Right lobe of liver (tissue), 6 donors: Measurements from ENCODE around the gene GRK4. TPM values are rescaled to one million over a fixed set of nuclear protein-coding genes. Genes with fewer than 3 reads are reported as not detected.

Experiments
- ATAC-seq, 4 donors: fragments of 200-7000 bp; cut with Tn5 transposase; one replicate each; pipeline ENCODE4 v1.9.1; 2020; ENCODE audit warnings: mild to moderate bottlenecking in 4 of 4, moderate library complexity in 4 of 4
- DNase-seq, 3 donors: peaks; one replicate each; pipeline ENCODE4 v3.0.0-alpha.2; 2020
- H3K27ac ChIP-seq, 3 donors: fragments of 200-600 bp; one replicate each; pipeline ENCODE4 v1.8.0; 2022
- H3K27me3 ChIP-seq, 2 donors: fragments of 200-600 bp; one replicate each; pipeline ENCODE4 v1.8.0; 2022
- H3K36me3 ChIP-seq, 4 donors: fragments of 200-600 bp; sonication (generic) in 1 of 4; one replicate each; pipeline versions ENCODE4 v1.5.1 to v1.8.0; 2017 to 2022; ENCODE audit warnings: control low read depth in 1 of 4
- H3K4me1 ChIP-seq, 4 donors: fragments of 200-600 bp; sonication (generic) in 1 of 4; one replicate each; pipeline versions ENCODE4 v1.5.1 to v1.8.0; 2017 to 2022; ENCODE audit warnings: control low read depth in 1 of 4
- H3K4me3 ChIP-seq, 3 donors: fragments of 200-600 bp; one replicate each; pipeline ENCODE4 v1.8.0; 2022
- H3K9me3 ChIP-seq, 4 donors: fragments of 200-600 bp; sonication (generic) in 1 of 4; one replicate each; pipeline versions ENCODE4 v1.5.1 to v1.8.0; 2017 to 2022; ENCODE audit warnings: control low read depth in 1 of 4
- POLR2A ChIP-seq: fragments of 450-650 bp; IDR thresholded peaks from one replicate; pipeline ENCODE4 v1.6.1; 2017; ENCODE audit warnings: antibody characterized with exemption, mild to moderate bottlenecking
- WGBS: methylation state at CpG from one replicate; pipeline ENCODE4 v1.1.6; 2018; ENCODE audit warnings: low coverage, low lambda C conversion rate; ENCODE audit not compliant: insufficient coverage; ENCODE audit errors: missing lambda C conversion rate; 5-methylcytosine and 5-hydroxymethylcytosine counted together
- intact Hi-C, 2 donors: fragments of 100-400 bp; cut with DNase I; formaldehyde crosslinking; loops; one replicate each; pipeline versions ENCODE4 v1.11.2 to v1.14.1; 2022
- total RNA-seq, 6 experiments: library from RNA; depleted of rRNA in 2 of 6; stranded (reverse); fragments of >200 nt in 2 of 6; fragmentation: NEBNext Ultra II Directional in 3 of 6; extraction: Animal tissue kit (Norgen Biotek cat#: 25700) in 3 of 6; gene quantifications; one replicate each; pipeline versions ENCODE4 v1.1.0 to v1.2.4, GENCODE V29; 2016 to 2023
- TF ChIP-seq, protein P1 (sequence below), 4 donors: fragments of 200-600 bp in 3 of 4; fragments of 450-650 bp in 1 of 4; IDR thresholded peaks; one replicate each; pipeline versions ENCODE4 v1.5.1 to v1.8.0; 2016 to 2022; ENCODE audit warnings: antibody characterized with exemption in 4 of 4, mild to moderate bottlenecking in 2 of 4
- donor health status: DM: no; HTN: yes; CAD: no.
- donor health status: DM: no; HTN: no; CAD: no.
- donor health status: DM: no; HTN: no; CAD: no.
- donor health status: DM: no; HTN: yes; CAD: no.
- donor health status: DM: no; HTN: yes; CAD: no.

The GRK4 gene
- total RNA-seq, 6 experiments from 2014 or later: 1.0 to 4.3 (median 2.8) TPM

- H3K27ac ChIP-seq: no peak overlapping the region
- no peak overlapping the region for H3K4me3 ChIP-seq
- WGBS: 67% methylated on average over 5 of the region's 8 CpGs
- no peaks in the 10 kb centered on the region for H3K36me3 ChIP-seq
- ATAC-seq: no peak
- no peaks in the 10 kb centered on the region for H3K27me3 ChIP-seq
- TF ChIP-seq, protein P1, sequence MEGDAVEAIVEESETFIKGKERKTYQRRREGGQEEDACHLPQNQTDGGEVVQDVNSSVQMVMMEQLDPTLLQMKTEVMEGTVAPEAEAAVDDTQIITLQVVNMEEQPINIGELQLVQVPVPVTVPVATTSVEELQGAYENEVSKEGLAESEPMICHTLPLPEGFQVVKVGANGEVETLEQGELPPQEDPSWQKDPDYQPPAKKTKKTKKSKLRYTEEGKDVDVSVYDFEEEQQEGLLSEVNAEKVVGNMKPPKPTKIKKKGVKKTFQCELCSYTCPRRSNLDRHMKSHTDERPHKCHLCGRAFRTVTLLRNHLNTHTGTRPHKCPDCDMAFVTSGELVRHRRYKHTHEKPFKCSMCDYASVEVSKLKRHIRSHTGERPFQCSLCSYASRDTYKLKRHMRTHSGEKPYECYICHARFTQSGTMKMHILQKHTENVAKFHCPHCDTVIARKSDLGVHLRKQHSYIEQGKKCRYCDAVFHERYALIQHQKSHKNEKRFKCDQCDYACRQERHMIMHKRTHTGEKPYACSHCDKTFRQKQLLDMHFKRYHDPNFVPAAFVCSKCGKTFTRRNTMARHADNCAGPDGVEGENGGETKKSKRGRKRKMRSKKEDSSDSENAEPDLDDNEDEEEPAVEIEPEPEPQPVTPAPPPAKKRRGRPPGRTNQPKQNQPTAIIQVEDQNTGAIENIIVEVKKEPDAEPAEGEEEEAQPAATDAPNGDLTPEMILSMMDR (IDR thresholded peaks at IDR 0.05): no peak
- TF ChIP-seq POLR2A: no peak
- no peaks in the 10 kb centered on the region for H3K4me1 ChIP-seq
- no peaks in the 10 kb centered on the region for H3K9me3 ChIP-seq
- intact Hi-C loops: loop anchor here in 1 of 2 donors (10.0 kb wide), 2 partner anchors 59 to 269 kb away; no protein-coding TSS in a partner anchor
- no peak for DNase-seq
Measured at GRCh38 chr4:3034231-3034630, 70.9 kb downstream of the GRK4 start.

GRCh38 chr4:3035249-3035648 is 71.9 kb downstream of the GRK4 start:
- H3K9me3 ChIP-seq: no peaks in the 10 kb centered on the region
- no peak overlapping the region for H3K4me3 ChIP-seq
- DNase-seq (no peak), ATAC-seq (no peak)
- WGBS: 81% methylated on average over 6 of the region's 8 CpGs
- H3K36me3 ChIP-seq: no peaks in the 10 kb centered on the region
- H3K27me3 ChIP-seq: no peaks in the 10 kb centered on the region
- H3K4me1 ChIP-seq: no peaks in the 10 kb centered on the region
- intact Hi-C loops: loop anchor here in 1 of 2 donors (10.0 kb wide), 2 partner anchors 60 to 270 kb away; no protein-coding TSS in a partner anchor
- no peak overlapping the region for H3K27ac ChIP-seq
- TF ChIP-seq POLR2A: no peak
- TF ChIP-seq, protein P1 (IDR thresholded peaks at IDR 0.05): no peak

- H3K27ac ChIP-seq: no peak overlapping the region
- H3K27me3 ChIP-seq: no peaks in the 10 kb centered on the region
- intact Hi-C loops: loop anchor here in 1 of 2 donors (10.0 kb wide), 2 partner anchors 61 to 271 kb away; no protein-coding TSS in a partner anchor
- ATAC-seq (no peak), DNase-seq (no peak)
- TF ChIP-seq POLR2A: no peak
- TF ChIP-seq, protein P1 (IDR thresholded peaks at IDR 0.05): no peak
- no peaks in the 10 kb centered on the region for H3K4me1 ChIP-seq
- no peaks in the 10 kb centered on the region for H3K9me3 ChIP-seq
- H3K4me3 ChIP-seq: no peak overlapping the region
- 83% methylated on average over 3 of the region's 6 CpGs for WGBS
- no peaks in the 10 kb centered on the region for H3K36me3 ChIP-seq
Measured at GRCh38 chr4:3035674-3036073, 72.3 kb downstream of the GRK4 start.

DNA sequence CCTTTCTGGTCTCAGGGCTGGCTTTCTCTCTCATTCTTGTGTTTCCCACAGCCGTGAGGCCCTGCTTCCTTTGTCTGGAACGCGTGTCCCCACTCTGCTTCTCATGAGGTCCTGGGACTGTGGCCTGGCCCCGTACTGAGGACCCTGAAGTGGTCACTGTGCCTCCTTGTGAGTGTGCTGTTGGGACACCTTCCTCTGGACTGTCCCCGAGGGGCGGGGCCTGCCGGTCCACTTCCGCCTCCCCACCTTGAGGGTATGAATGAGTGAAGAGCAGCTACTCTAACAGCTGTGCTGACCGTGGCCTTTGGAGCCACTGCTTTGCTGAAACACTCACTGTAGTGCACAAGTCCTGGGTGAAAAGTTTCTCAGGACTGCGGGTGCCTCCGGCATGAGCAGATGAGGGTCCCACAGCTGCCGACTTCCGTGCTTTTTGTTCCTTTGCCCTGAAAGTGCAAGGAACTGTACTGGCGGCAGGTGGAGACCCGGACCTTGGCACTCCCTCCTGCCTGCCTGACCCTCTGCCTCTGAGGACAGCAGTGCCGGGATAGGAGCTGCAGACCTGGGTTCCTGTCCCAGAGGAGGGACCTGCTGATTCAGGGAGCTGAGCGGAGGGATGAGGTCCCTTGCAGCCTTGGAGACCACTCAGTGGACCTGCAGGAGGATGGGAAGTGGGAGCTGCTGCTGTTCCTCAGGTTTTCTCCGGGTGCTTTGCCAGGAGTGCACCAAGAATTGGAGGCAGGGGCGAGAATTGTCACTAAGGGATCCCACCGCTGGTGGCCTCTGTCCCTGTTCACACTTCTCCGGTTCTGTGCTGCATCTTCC is 73.0 kb downstream of the GRK4 start:
- intact Hi-C loops: loop anchor here in 1 of 2 donors (10.0 kb wide), 2 partner anchors 62 to 272 kb away; no protein-coding TSS in a partner anchor
- H3K4me1 ChIP-seq: peaks cover 0 to 1% (median 0%) of the 10 kb centered on the region in 4 donors
- WGBS: 78% methylated on average over 7 of the region's 21 CpGs
- H3K27ac ChIP-seq: no peak overlapping the region
- DNase-seq (no peak), ATAC-seq (no peak)
- H3K27me3 ChIP-seq: no peaks in the 10 kb centered on the region
- no peaks in the 10 kb centered on the region for H3K9me3 ChIP-seq
- H3K4me3 ChIP-seq: no peak overlapping the region
- TF ChIP-seq POLR2A: no peak
- TF ChIP-seq, protein P1 (IDR thresholded peaks at IDR 0.05): no peak
- no peaks in the 10 kb centered on the region for H3K36me3 ChIP-seq
